K562 (cell line): Measurements from ENCODE around the gene UVRAG.

ENCODE experiments used
- E2F1 ChIP-seq: sonication (generic); formaldehyde crosslinking; IDR thresholded peaks from 2 replicates; pipeline ENCODE4 v1.8.1; 2023; ENCODE audit warnings: mild to moderate bottlenecking, missing genetic modification reagents, moderate library complexity
- EP300 ChIP-seq: IDR thresholded peaks from 2 replicates; pipeline ENCODE4 v1.6.1; 2012; ENCODE audit warnings: low read length, improper control_type of control experiment
- GABPB2 ChIP-seq: fragments of 250-450 bp; sonication (Bioruptor Pico); conservative IDR thresholded peaks from 2 replicates; pipeline ENCODE4 v1.5.1; 2021; ENCODE audit warnings: mild to moderate bottlenecking
- GTF2A2 ChIP-seq: IDR thresholded peaks from 2 replicates; pipeline ENCODE4 v1.6.1; 2016; ENCODE audit warnings: mild to moderate bottlenecking, missing genetic modification characterization, missing compliant biosample characterization
- KAT8 ChIP-seq: fragments of 450-650 bp; IDR thresholded peaks from 2 replicates; pipeline ENCODE4 v1.6.1; 2016; ENCODE audit warnings: low read depth, mild to moderate bottlenecking
- TAF15 ChIP-seq: fragments of 200-400 bp; formaldehyde crosslinking; IDR thresholded peaks from 2 replicates; pipeline ENCODE4 v1.6.1; 2017; ENCODE audit warnings: mild to moderate bottlenecking, low read depth, low read length, moderate library complexity
- TCF7L2 ChIP-seq: fragments of 150-350 bp; IDR thresholded peaks from 2 replicates; pipeline ENCODE4 v1.6.1; 2016; ENCODE audit warnings: low read depth, mild to moderate bottlenecking, low read length, moderate library complexity

GRCh38 chr11:75796091-75796435 lies 18.9 kb upstream of the UVRAG start:
- TF ChIP-seq E2F1 (CRISPR knock-in tag): no peak
- no peak for TF ChIP-seq GABPB2 (CRISPR knock-in tag)
- no peak for TF ChIP-seq GTF2A2 (tag)
- no peak for TF ChIP-seq TCF7L2
- no peak for TF ChIP-seq TAF15
- TF ChIP-seq KAT8: no peak
- TF ChIP-seq EP300: no peak
